ENCODE results near the gene ZMAT5.

ZMAT5 gene

DNA sequence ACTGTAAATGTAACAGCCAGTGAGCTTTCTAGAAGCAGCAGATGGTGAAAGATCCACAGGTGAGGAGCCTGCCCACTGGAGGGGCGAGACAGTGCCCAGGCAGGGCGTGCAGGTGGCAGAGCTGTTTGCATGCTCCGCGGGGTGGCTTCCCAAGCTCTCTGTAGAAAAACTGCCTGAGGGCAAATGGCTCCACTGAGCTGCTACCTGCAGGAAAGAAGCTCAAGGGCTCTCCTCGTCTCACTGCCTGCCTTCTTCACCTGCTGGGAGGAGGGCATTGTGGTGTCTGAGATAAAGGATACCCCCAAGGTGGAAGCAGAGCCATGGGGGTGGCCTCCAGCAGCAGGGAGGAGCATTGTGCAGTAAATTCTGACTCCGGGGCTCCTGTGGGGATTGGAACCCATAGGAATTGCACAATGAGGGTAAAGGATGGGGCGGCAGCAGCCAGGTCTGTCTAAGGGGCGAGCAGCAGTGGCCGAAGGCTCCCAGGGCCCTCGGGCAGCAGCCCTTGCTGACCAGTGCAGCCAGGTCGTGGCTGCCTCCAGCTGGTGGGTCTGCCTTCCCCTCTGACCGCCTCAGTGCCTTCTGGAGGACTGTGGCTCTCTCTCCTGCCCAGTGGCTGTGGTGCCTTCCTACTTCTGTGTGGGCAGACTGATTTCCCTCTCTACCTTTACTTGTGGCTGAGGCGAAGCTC lies 75.0 kb downstream of the ZMAT5 start:
- peak overlapping the region; percentile 15; the same call in 1 of the 2 replicates for H3K27ac ChIP-seq
- ChIA-PET CTCF (no interaction called here), POLR2A (ENCODE audit: low non-redundant PET) (no interaction called here)
- TF ChIP-seq, protein P1, sequence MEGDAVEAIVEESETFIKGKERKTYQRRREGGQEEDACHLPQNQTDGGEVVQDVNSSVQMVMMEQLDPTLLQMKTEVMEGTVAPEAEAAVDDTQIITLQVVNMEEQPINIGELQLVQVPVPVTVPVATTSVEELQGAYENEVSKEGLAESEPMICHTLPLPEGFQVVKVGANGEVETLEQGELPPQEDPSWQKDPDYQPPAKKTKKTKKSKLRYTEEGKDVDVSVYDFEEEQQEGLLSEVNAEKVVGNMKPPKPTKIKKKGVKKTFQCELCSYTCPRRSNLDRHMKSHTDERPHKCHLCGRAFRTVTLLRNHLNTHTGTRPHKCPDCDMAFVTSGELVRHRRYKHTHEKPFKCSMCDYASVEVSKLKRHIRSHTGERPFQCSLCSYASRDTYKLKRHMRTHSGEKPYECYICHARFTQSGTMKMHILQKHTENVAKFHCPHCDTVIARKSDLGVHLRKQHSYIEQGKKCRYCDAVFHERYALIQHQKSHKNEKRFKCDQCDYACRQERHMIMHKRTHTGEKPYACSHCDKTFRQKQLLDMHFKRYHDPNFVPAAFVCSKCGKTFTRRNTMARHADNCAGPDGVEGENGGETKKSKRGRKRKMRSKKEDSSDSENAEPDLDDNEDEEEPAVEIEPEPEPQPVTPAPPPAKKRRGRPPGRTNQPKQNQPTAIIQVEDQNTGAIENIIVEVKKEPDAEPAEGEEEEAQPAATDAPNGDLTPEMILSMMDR (conservative IDR thresholded peaks at IDR 0.05; ENCODE audit: low read depth) = no peak
- no peak for DNase-seq (ENCODE audit: low spot score)

DNA sequence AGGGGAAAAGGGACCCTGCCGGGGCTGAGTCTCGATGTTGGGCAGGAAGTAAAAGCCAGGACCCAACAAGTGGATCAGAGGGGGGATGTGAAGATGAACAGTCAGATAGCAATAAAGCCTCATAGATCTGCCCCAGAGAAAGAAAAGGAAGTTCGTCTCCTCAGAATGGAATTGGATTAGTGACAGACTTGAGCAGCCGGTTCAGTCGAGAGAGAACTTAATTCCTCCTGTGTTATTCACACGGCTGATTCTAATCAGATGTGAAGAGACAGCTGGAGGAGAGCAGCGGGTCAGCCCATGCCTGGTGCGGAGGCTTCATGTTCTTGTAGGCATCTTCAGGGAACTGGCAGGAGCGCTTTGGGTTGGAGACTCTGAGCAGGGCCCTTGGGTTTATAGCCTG lies 76.3 kb downstream of the ZMAT5 start:
- TF ChIP-seq, protein P1 (conservative IDR thresholded peaks at IDR 0.05; ENCODE audit: low read depth) = no peak
- no peak for DNase-seq (ENCODE audit: low spot score)
- POLR2A ChIA-PET (ENCODE audit: low non-redundant PET) = no interaction called here
- CTCF ChIA-PET = no interaction called here
- peak overlapping the region; percentile 15; the same call in 1 of the 2 replicates for H3K27ac ChIP-seq

DNA sequence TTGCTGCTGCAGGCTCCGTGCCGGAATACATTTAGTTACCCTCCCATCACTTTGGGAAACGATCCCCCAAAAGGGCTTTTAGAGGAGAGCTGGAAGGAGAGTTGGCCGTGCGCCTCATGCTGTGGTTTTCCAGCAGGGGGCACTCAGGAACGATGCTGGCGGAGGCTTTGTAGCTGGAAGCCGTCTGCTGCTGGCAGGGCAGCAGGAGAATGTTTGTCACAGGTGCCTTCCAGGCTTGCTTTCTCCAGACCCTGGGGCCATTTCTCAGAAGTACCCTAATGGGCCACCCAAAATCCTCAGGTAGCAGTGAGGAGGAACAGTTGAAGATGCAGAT lies 77.0 kb downstream of the ZMAT5 start:
- TF ChIP-seq, protein P1 (conservative IDR thresholded peaks at IDR 0.05; ENCODE audit: low read depth) = peak; percentile 23; the same call in 1 of the 2 replicates
- CTCF ChIA-PET = interaction anchor here (0.6 to 1.2 kb wide), 3 partner anchors 16 to 399 kb away, joined by 3 to 4 read pairs (median 3); no protein-coding TSS in a partner anchor
- POLR2A ChIA-PET (ENCODE audit: low non-redundant PET) = no interaction called here

GRCh38 chr22:29689206-29689879 lies 77.5 kb downstream of the ZMAT5 start:
- TF ChIP-seq, protein P1 (conservative IDR thresholded peaks at IDR 0.05; ENCODE audit: low read depth) = no peak
- DNase-seq (ENCODE audit: low spot score) = no peak
- no peak overlapping the region for H3K27ac ChIP-seq
- POLR2A ChIA-PET (ENCODE audit: low non-redundant PET) = no interaction called here
- CTCF ChIA-PET = interaction anchor here (0.6 to 1.2 kb wide), 3 partner anchors 15 to 399 kb away, joined by 3 to 4 read pairs (median 3); no protein-coding TSS in a partner anchor

More for the DNA sequence above, 77.0 kb downstream of the ZMAT5 start:
- DNase-seq (ENCODE audit: low spot score) = no peak
- H3K27ac ChIP-seq = no peak overlapping the region

DNA sequence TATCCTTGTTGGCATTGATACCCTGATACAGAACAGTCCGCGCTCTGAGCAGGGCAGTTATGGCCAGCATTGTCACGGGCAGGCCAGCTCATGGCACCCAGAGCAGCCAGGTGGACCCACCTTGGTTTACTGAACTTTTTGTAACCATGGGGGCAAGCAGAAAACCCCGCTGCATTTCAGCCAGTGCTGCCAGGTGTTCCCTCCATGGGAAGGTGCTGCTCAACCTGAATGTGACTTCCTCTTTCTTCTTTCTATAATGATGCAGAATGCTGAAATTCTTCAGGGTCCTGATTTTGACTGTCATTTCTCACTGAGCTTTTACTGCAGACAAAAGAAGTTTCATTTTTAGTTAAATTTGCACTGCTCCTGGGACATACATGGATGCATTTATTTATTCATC lies 82.6 kb downstream of the ZMAT5 start:
- TF ChIP-seq, protein P1 (conservative IDR thresholded peaks at IDR 0.05; ENCODE audit: low read depth) = no peak
- H3K27ac ChIP-seq = no peak overlapping the region
- CTCF ChIA-PET = no interaction called here
- POLR2A ChIA-PET (ENCODE audit: low non-redundant PET) = no interaction called here
- DNase-seq (ENCODE audit: low spot score) = no peak

DNA sequence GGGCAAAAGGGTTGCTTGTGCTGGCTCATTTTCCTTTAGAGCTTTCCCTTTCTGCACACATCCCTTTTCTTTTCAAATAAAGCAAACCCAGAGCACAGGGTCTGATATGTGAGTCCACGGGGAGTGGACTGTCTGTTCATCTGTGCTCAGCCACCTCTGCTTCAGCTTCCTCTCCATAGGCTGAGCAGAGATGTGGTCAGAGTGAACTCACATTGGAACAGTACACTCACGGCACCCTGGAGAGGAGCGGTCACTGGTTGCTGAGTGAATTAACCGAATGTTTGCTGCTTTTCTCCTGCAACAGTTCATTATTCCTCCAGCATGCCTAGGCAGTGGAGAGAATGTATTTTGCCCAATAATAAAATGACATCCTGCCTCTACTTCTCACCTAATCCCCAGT lies 83.3 kb downstream of the ZMAT5 start:
- no peak for DNase-seq (ENCODE audit: low spot score)
- ChIA-PET CTCF (no interaction called here), POLR2A (ENCODE audit: low non-redundant PET) (no interaction called here)
- no peak overlapping the region for H3K27ac ChIP-seq
- TF ChIP-seq, protein P1 (conservative IDR thresholded peaks at IDR 0.05; ENCODE audit: low read depth) = no peak
